Stimulated activated CD4-positive, alpha-beta T cell treated with anti-CD3 and anti-CD28 coated beads, Interleukin-12 subunit alpha, Interleukin-12 subunit beta, amount 100 ng/mL, for 48 hours (primary cell): ENCODE measurements around the gene FN1.
"Not testable (repeated sequence)": the region's sequence is repeated elsewhere in the genome, so short reads cannot be mapped to it uniquely, and the experiment has no call there.

ENCODE experiments used
- DNase-seq, 3 donors: peaks; one replicate each; pipeline ENCODE4 v3.0.0-alpha.2; 2020; ENCODE audit warnings: low read depth in 2 of 3, low spot score in 1 of 3

FN1 gene

DNA sequence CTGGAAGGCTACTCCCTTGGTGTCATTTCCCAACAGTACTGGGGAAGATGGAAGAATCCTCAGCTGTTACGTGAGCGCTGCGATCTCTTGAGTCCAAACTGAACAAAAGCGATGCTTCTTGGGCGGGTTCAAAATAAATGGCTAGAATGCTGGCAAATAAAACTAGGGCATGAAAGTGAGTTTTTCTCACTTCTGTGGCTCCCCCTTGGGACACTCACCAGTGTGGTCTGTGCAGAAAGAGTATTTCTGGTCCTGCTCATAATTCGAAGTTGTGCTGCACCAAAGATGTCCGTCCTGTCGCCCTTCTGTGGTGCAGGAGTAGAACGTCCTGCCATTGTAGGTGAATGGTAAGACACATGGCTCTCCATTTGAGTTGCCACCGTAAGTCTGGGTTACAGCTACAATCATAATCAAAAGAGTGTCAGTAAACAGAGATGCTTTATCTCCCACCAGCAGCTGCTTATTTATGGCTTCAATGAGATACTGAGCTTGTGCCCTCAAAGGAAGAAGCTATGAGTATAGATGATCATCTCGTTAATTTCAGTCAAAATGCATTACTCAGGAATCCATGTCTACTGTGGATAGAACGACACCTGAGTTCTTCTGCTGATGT is 11.8 kb downstream of the FN1 start:
- DNase-seq, result no peak

DNA sequence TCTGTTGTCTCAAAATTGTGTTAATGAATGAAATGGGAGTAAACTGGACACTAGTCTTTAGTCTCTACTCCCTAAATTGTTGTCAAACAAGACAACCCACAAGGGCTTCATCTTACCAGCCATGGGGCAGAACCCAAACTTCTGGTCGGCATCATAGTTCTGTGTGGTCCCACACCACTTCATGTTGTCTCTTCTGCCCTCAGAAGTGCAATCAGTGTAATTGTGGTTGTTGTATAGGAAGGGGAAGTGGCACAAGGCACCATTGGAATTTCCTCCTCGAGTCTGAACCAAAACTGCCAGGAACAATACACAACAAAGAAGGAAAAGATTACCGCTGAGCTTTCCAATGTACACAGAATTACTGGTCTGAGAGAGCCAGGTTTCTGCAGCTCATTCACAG is 12.6 kb downstream of the FN1 start:
- DNase-seq, result no peak

DNA sequence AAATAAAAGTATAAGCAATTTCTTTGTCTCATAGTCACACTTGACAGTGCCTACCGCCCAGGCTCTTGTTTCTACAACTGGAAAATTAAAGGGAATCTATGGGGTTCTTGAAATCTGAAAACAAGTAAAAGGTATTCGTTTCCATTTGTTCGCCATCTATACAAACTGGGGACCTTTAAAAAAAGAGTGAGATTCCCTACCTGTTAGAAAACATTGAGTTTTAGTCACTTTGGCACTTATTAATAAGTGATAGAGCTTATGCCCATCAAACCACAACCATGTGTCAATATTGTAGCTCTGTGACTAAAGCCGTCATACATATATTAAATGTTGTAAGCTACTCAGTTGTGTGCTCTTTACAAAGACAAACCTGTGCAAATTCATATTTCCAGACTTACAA is 13.2 kb downstream of the FN1 start:
- no peak for DNase-seq

DNA sequence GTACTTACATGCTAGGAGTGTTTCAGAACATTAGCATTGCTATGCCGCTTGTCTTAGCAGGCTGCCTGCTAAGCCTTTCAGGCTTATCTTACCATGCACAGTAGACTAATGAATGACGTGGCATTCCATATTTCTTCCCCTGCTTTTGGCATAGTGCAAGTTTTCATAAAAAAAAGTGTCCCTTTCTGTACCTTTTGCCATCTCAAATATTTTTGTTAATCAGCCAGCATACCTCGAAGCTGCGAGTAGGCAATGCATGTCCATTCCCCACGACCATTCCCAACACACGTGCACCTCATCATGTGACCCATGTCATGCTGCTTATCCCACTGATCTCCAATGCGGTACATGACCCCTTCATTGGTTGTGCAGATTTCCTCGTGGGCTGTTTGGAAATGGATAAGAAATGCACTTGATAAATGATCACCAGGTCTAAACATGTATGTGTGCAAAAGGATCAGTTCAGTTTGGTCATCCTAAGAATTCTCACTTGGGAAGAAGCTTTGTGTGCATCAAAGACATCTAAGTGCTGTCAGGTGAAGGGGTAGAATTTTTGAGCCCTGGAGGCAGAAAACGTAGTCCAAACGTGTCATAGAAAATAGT is 13.9 kb downstream of the FN1 start:
- no peak for DNase-seq

DNA sequence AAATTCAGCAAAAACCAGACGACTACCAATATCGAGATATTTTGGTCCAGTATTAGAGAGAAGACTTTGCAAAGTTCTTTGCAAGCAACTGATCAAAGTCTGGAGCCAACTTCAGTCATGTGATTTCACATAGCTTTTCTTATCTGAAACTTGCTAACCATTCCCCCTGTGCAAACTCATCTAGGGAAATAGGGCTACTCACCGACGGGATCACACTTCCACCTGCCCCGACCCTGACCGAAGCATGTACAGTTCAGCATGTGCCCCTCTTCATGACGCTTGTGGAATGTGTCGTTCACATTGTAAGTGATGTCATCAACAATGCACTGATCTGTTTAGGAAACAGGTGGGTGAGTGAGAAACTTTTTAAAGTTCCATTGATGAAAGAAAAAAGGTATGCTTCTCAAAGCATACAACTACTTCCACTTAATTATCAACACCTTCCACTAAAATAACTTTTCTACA is 15.4 kb downstream of the FN1 start:
- DNase-seq, result no peak

DNA sequence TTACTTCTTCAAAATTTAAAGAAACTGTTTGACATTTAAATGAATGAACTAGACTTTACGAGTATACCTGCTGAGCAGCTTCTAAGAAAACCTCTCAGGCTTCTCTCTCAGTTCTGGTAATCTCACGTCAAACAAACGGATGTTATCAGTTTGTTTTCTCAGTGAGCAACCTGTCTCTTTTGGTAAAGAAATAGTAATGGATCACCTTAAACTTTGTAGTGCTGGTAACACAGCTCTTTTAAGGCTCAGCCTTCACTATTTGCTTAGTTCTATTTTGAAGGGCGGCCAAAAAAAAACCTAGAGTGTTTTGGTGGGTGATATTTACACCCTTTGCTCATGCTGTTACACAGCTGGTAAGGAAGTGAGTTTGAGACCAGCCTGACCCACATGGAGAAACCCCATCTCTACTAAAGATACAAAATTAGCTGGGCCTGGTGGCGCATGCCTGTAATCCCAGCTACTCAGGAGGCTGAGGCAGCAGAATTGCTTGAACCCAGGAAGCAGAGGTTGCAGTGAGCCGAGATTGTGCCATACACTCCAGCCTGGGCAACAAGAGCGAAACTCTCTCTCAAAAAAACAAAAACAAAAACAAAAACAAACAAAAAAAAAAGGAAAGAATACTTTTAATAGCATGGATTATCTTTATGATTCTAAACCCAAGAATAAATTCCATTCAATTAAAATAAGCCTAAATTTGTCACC is 15.9 kb downstream of the FN1 start:
- no peak for DNase-seq

DNA sequence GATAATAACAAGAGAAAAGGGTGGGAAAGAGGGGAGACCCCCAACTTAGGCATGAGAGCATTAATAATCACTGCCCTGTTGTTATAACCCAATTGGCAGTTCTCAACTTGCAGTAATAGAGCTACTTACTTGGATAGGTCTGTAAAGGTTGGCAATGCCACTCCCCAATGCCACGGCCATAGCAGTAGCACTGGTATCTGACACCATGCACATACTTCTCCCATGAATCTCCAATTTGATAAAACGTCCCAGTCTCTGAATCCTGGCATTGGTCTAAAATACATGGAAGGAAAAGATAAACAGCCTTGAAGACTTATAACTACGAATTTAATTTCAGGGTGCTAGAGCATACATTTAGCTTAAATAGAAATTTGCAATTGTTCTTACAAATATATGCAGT is 16.8 kb downstream of the FN1 start:
- no peak for DNase-seq

DNA sequence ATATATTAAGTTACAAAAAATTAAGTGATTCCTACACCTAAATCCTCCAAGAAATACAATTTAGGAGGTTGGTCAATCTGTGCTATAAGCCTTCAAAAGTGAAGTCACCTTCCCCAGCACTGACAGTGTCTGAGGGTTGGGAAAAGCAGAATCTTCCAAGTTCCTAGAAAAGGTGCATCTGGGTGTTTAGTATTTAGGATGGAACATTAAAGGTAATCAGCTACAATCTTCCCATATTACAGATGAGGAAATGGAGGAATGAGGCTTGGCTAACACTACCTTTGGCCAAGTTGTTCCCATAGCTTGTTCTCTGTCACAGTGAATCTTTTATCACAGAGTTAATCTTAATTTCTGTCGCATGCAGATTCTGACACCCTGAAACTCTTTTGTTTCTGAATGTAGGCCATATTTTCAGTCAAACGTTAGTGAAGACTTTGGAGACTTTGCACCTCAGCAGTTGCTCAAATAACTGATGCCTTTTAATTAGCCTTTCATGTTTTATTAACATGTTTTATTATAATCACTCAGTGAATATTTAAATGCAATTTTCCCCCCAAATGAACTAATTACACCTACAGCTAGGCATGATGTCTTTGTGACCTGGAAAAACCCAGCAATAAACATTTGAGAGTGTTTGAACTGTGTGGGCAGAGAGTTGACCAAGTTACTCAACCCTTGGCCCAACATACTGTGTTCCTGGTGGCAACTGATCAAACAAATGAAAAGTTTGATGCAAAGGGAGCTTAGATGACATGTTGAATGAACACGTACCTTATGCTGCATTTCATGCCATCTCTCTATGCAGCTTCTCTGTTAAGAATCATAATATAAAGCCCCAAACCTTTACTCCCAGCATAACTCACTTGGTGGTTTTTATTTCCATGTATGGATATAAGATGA is 17.6 kb downstream of the FN1 start:
- no peak for DNase-seq

DNA sequence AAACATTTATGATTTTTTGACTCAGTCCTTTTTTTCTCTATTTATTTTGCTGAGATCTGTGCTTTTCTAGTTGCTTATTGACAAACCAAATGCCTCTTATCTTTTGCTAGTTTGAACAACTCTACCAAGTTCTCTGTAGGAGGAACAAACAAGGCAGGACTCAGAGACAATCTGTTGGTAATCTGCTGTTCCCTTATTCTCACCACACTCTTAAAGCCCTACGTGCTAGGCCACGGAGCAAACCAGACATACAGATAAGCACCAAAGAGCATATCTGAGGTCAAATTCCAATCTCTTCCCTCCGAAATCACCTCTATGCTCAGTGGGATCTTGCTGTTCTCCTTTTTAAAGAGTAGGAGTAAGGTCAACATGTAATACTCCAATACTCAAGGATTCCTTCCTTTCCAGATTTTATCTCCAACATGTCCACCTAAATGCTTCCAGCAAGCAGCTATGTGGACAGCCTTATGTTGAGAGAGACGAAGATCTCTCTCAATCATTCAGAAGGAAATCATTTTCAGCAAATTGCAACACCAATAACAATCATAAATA is 18.4 kb downstream of the FN1 start:
- no peak for DNase-seq

DNA sequence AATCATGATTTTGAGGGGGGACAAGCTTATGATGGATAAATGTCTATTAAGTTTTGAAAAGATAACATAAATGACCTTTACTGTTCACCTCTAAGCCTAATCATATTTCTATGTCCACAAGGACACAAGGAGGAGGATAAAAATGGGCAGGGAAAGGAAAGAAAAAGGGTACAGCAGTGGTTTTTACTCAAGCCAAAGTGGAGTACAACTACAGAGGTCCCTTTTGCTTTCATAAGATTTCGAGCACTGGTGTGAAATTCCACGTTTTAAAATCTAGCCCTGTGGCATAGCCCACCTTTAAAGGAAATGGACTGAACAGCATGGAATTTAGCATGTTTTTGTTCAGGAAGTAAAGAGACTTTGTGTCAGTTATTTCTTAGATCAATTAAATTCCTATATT is 19.2 kb downstream of the FN1 start:
- DNase-seq, result no peak

DNA sequence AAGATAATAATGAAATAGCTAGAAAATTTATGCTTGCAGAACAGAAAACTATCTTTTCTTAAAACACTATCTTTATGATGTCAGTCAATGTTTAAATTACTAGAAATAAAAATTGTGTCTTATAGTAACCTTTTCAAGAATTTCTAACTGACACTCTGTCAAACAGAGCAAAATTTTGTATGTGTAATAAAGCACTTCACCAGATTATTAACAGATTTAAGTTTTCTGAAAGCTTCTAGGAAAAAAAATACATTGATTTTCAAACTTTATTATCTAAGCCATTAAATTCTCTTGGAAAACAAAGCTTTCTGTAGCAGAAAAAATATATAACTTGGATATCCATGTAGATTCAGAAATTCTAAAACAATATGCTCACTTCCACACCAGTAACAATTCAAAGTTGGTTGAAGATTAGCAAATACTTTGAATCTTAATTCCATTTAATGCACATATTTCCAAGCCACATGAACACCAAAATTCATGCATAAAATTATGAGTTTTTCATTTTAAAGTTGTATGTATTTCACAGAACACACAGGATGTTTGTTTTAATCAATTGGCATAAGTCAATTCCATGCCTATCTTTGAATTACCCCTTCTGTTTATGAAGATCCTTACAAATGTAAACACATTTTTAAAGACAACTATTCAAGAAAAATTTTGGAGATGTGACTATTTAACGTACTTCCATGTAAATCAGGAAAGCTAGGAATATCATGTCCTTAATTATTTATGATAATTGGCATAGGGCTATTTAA is 19.9 kb downstream of the FN1 start:
- no peak for DNase-seq

DNA sequence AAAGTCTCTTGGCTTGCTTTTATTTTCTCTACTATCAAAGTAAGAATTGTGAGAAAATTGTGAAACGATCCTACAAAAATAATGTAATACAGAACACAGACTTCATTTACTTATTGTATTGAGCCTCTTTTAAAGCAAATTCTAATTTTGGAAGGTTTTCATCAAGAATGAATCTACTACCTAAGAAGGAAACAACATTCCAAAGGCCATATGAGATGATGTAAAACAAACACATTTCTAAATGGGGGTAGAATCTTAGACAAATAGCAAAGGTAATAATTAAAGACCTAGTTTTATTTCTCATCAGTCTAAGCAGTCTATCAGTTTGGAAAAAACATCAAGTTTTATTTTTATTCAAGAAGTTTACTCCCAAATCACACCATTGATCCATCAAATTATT is 20.6 kb downstream of the FN1 start:
- DNase-seq, result no peak

DNA sequence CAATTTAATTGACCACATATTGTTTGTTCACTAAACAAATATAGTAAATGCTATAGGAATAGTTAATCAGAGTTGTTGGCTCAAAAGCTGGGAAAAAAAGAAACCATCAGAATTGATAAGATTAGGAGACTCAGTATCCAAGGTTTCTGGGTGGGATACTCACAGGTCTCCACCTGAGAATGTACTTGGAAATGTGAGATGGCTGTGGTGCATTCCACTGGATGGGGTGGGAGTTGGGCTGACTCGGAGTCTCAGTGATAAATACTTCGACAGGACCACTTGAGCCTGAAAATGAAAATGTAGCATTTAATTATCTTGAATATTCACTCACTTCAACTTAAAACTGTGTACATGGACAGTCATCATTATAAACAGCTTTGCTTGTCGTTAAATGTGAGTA is 21.2 kb downstream of the FN1 start:
- no peak for DNase-seq

DNA sequence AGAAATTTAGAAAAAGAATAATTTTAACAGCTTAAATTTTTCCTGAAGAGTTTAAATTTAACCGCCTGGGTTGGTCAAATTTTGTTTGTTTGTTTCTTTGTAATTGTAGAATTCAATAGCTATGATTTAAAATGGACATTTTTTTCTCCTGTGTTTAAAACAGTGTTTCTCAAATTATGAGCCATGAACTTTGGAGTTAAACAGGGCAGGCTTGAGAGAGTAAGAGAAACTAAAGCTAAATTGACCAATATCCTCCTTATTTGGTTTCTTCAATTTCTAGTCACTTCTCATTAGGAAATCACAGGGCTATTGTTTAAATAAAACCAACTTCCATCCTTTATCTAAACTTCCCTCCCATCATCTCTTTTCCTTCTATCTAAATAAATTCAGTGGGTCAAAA is 21.9 kb downstream of the FN1 start:
- DNase-seq, result no peak

DNA sequence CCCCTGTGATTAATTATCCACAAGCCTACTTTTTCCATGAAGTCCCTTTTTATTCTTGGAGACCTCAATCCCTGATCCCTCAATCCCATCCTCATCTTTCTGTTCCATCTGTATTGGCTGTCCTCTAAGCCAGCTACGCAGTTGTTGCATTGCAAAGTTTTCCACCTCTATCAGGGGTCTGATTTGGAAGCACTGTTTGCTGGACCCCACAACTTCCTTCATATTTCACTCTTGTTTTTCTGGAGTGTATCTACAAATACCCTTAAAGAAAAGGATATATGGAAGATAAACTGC is 22.4 kb downstream of the FN1 start:
- DNase-seq, result no peak

DNA sequence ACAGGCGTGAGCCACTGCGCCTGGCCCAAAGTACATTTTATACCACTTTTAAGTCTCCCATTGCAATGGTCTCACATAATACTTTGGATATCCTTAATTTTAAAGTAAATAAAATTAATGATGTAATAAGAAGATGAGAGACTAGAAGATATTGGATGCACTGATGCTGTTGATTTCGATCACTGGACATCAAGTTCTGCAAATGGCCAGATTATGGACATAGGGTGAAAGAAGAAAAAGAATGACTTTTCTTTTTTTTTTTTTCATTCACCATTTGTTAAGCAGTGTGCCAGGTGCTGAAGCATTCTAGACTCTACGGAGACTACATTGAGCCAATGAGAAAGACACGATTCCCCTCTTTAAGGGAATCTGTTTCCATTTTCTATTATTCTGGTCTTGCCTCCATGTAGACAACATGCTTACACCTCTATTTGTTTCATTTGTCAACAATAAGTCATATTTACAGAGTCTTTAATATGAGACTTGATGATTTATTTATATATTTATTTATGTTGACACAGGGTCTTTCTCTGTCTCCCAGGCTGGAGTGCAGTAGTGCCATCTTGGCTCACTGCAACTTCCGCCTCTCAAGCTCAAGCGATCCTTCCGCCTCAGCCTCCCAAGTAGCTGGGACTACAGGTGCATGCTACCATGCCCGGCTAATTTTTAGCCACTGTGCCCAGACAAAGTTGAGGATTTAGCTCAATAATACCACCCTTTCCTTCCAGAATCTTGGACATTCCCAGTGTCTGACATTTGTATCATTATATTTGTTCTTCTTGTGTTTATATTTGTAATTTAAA is 23.7 kb downstream of the FN1 start:
- DNase-seq, result no peak

DNA sequence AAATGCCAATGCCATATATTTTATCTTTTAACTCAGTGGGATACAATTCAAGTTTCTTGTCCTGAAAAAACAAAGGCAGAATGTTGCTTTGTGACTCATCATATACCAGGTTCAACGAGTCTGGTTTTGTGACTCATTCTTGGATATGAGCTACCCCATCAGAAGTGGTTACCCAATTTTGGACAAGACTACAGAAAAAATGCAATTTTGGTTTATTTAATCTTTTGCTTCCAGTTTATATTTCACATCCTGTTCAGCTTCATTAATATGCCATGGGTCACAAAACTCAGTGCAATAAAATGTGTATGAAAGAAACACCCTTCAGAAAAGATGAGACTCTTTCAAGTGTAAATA is 25.0 kb downstream of the FN1 start:
- DNase-seq, result no peak

DNA sequence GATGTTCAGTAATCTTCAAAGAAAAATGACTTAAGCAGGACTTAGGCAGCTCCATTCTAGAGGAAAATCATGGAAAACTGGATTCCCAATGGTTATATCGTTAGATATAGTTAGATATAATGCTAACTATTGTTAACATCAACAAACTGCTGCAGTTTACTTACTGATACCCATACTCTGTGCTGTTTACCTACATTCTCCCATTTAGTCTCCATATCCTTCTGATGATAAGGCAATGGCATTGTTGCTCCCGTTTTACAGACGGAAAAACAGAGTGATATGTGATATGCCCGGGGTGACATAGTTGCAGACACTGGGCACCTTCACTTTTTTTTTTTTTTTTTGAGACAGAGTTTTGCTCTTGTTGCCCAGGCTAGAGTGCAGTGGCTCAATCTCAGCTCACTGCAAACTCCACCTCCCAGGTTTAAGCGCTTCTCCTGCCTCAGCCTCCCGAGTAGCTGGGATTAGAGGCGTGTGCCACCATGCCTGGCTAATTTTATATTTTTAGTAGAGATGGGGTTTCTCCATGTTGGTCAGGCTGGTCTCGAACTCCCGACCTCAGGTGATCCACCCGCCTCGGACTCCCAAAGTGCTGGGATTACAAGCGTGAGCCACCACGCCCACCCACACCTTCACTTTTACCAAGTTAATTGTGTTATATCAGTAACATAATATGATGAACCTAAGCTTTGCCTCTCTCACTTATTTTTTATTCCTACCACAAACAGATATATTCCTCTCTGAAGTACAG is 25.5 kb downstream of the FN1 start:
- DNase-seq, result not testable (repeated sequence)

DNA sequence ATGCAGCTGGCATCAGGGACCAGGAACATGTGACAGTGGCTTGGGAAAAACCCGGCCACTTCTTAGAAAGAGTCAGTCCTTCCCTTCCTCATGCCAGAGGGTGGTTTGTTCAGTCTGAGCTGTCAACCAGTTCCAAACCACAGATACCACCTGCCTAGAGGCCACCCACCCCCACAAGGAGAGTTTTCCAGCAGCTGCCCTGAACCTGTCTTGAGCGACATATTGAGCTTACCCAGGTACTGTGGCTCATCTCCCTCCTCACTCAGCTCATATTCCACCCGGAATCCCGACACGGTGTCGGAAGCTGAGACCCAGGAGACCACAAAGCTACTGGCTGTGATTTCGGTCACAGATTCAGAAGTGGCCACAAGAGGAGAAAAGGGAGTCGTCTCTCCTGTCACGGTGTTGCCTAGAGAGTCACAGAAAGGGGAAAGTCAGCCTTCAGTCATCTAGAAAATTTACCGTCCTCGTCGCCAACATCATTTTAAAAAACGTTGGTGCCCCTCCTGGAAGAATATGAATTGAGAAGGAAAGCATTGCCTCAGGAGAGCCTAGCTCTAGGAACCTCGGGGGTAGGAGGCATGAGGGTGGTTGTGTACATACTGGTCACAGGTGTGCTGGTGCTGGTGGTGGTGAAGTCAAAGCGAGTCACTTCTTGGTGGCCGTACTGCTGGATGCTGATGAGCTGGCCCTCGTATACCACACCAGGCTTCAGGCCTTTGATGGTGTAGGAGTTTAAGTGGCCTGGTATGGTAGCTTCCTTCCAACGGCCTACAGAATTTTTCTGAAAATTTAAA is 26.3 kb downstream of the FN1 start:
- DNase-seq, result peak in 2 of 3 donors; percentile 33 to 34
